Panc1 (cell line): ENCODE measurements around the gene NUS1. TPM values are rescaled to one million over a fixed set of nuclear protein-coding genes. Genes with fewer than 3 reads are reported as not detected.
"Not testable (repeated sequence)": the region's sequence is repeated elsewhere in the genome, so short reads cannot be mapped to it uniquely, and the experiment has no call there.

Experiments
- ATAC-seq: fragments of 200-7000 bp; cut with Tn5 transposase; 2 replicates; pipeline ENCODE4 v1.9.1; 2020; ENCODE audit warnings: mild to moderate bottlenecking, moderate library complexity
- BruUV-seq: library from RNA; stranded (reverse); fragments of 400-500 nt; replicated peaks from 2 replicates; lab custom pipeline; 2021; lab: Mats Ljungman, UMichigan
- CTCF ChIA-PET: fragments of 300-600 bp; sonication (Branson Sonifier 250); formaldehyde crosslinking; loops from one replicate; lab custom pipeline; 2022; ENCODE audit warnings: antibody characterized with exemption; lab: Charles Lee
- POLR2A ChIA-PET: fragments of 300-600 bp; sonication (Branson Sonifier 250); formaldehyde crosslinking; loops from one replicate; lab custom pipeline; 2022; ENCODE audit warnings: antibody characterized with exemption; lab: Charles Lee
- DNase-seq: peaks from one replicate; pipeline ENCODE4 v3.0.0-alpha.2; 2010; ENCODE audit warnings: low read depth, low spot score
- H3K27ac ChIP-seq: 2 replicates; pipeline ENCODE4 v1.5.1; 2011; ENCODE audit warnings: mild to moderate bottlenecking, low read length, inconsistent platforms
- H3K27me3 ChIP-seq: fragments of 200-500 bp; sonication (Bioruptor generic); 2 replicates; pipeline ENCODE4 v1.6.0; 2014; ENCODE audit warnings: low read length, inconsistent platforms; ENCODE audit not compliant: control insufficient read depth, insufficient read depth
- H3K36me3 ChIP-seq: fragments of 200-500 bp; sonication (Bioruptor generic); 2 replicates; pipeline ENCODE4 v1.5.1; 2014; ENCODE audit warnings: inconsistent platforms, mild to moderate bottlenecking, low read length, moderate library complexity; ENCODE audit not compliant: control insufficient read depth, insufficient read depth
- H3K4me1 ChIP-seq: 2 replicates; pipeline ENCODE4 v1.5.1; 2011; ENCODE audit warnings: inconsistent platforms, mild to moderate bottlenecking, low read length, moderate library complexity; ENCODE audit not compliant: control insufficient read depth, insufficient read depth
- H3K4me3 ChIP-seq, 2 experiments: 2 replicates each; pipeline ENCODE4 v1.5.1; 2011 to 2012; ENCODE audit warnings: low read depth in 2 of 2, low read length in 2 of 2, mild to moderate bottlenecking in 2 of 2, inconsistent platforms in 1 of 2, moderate library complexity in 1 of 2
- H3K9me3 ChIP-seq: fragments of 200-500 bp; sonication (Bioruptor generic); 2 replicates; pipeline ENCODE4 v1.5.1; 2014; ENCODE audit warnings: low read depth, mild to moderate bottlenecking, inconsistent platforms, low read length, moderate library complexity; ENCODE audit not compliant: control insufficient read depth, insufficient read depth
- POLR2AphosphoS5 ChIP-seq: IDR thresholded peaks from 2 replicates; pipeline ENCODE4 v1.6.1; 2012; ENCODE audit warnings: mild to moderate bottlenecking, low read depth, low read length, moderate library complexity
- SIN3A ChIP-seq: IDR thresholded peaks from 2 replicates; pipeline ENCODE4 v1.6.1; 2012; ENCODE audit warnings: low read depth, mild to moderate bottlenecking, low read length, moderate library complexity, borderline replicate concordance; ENCODE audit not compliant: insufficient read depth
- TCF7L2 ChIP-seq: IDR thresholded peaks from 2 replicates; pipeline ENCODE4 v1.6.1; 2011; ENCODE audit warnings: mild to moderate bottlenecking, low read depth, low read length, inconsistent platforms
- in situ Hi-C: cut with HindIII; loops from 2 replicates; pipeline ENCODE4 v1.10.0; 2016; ENCODE audit warnings: low sequenced_read_pairs, low pct_unique_long_range_greater_than_20kb
- intact Hi-C: fragments of 100-400 bp; cut with micrococcal nuclease; formaldehyde crosslinking; loops from one replicate; pipeline ENCODE4 v1.10.0; 2022; ENCODE audit not compliant: unreplicated experiment
- total RNA-seq: library from RNA; stranded (reverse); gene quantifications from one replicate; pipeline ENCODE4 v1.2.1, GENCODE V29; 2021; ENCODE audit not compliant: unreplicated experiment
- TF ChIP-seq, protein P1 (sequence below), 2 experiments: IDR thresholded peaks; 2 replicates each; pipeline ENCODE4 v1.6.1; 2011 to 2012; ENCODE audit warnings: low read depth in 2 of 2, control low read depth in 1 of 2, low read length in 1 of 2, mild to moderate bottlenecking in 1 of 2, moderate library complexity in 1 of 2; ENCODE audit not compliant: insufficient read depth in 1 of 2
- TF ChIP-seq, protein P2 (sequence below): fragments of 450-650 bp; IDR thresholded peaks from 2 replicates; pipeline ENCODE4 v1.5.1; 2017; ENCODE audit warnings: mild to moderate bottlenecking

NUS1 gene
- total RNA-seq, 1 experiment from 2014 or later = 57.3 TPM

DNA sequence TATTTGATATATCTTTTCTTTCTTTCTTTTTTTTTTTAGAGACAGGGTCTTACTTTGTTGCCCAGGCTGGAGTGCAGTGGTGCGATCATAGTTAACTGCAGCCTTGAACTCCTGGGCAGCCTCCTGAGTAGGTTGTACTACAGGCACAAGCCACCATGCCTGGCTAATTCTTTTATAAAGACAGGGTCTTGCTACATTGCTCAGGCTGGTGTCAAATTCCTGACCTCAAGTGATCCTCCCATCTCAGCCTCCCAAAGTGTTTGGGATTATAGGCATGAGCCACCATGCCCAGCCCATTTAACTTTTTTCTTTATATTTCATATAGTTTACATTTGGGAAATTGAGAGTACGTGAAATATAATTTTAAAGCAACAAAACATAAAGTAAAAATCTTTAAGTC lies 10.1 kb downstream of the NUS1 start:
- H3K27me3 ChIP-seq = no peaks in the 10 kb centered on the region
- ATAC-seq (no peak), DNase-seq (no peak)
- ChIA-PET CTCF (no interaction called here), POLR2A (no interaction called here)
- no peak overlapping the region for H3K4me3 ChIP-seq
- no peaks in the 10 kb centered on the region for H3K36me3 ChIP-seq
- in situ Hi-C loops (no loop called here), intact Hi-C loops (no loop called here)
- H3K9me3 ChIP-seq = no peaks in the 10 kb centered on the region
- H3K4me1 ChIP-seq = peaks cover 3% of the 10 kb centered on the region; the same call in 1 of the 2 replicates
- TF ChIP-seq SIN3A (no peak), POLR2AphosphoS5 (no peak), TCF7L2 (no peak)
- TF ChIP-seq, protein P1, sequence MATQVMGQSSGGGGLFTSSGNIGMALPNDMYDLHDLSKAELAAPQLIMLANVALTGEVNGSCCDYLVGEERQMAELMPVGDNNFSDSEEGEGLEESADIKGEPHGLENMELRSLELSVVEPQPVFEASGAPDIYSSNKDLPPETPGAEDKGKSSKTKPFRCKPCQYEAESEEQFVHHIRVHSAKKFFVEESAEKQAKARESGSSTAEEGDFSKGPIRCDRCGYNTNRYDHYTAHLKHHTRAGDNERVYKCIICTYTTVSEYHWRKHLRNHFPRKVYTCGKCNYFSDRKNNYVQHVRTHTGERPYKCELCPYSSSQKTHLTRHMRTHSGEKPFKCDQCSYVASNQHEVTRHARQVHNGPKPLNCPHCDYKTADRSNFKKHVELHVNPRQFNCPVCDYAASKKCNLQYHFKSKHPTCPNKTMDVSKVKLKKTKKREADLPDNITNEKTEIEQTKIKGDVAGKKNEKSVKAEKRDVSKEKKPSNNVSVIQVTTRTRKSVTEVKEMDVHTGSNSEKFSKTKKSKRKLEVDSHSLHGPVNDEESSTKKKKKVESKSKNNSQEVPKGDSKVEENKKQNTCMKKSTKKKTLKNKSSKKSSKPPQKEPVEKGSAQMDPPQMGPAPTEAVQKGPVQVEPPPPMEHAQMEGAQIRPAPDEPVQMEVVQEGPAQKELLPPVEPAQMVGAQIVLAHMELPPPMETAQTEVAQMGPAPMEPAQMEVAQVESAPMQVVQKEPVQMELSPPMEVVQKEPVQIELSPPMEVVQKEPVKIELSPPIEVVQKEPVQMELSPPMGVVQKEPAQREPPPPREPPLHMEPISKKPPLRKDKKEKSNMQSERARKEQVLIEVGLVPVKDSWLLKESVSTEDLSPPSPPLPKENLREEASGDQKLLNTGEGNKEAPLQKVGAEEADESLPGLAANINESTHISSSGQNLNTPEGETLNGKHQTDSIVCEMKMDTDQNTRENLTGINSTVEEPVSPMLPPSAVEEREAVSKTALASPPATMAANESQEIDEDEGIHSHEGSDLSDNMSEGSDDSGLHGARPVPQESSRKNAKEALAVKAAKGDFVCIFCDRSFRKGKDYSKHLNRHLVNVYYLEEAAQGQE (IDR thresholded peaks at IDR 0.05; ENCODE audit: insufficient read depth in 1 of 2, low read depth in 2 of 2, low read length in 1 of 2) = no peak
- TF ChIP-seq, protein P2, sequence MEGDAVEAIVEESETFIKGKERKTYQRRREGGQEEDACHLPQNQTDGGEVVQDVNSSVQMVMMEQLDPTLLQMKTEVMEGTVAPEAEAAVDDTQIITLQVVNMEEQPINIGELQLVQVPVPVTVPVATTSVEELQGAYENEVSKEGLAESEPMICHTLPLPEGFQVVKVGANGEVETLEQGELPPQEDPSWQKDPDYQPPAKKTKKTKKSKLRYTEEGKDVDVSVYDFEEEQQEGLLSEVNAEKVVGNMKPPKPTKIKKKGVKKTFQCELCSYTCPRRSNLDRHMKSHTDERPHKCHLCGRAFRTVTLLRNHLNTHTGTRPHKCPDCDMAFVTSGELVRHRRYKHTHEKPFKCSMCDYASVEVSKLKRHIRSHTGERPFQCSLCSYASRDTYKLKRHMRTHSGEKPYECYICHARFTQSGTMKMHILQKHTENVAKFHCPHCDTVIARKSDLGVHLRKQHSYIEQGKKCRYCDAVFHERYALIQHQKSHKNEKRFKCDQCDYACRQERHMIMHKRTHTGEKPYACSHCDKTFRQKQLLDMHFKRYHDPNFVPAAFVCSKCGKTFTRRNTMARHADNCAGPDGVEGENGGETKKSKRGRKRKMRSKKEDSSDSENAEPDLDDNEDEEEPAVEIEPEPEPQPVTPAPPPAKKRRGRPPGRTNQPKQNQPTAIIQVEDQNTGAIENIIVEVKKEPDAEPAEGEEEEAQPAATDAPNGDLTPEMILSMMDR = no peak
- H3K27ac ChIP-seq = no peak overlapping the region
- no TSS peak for BruUV-seq

DNA sequence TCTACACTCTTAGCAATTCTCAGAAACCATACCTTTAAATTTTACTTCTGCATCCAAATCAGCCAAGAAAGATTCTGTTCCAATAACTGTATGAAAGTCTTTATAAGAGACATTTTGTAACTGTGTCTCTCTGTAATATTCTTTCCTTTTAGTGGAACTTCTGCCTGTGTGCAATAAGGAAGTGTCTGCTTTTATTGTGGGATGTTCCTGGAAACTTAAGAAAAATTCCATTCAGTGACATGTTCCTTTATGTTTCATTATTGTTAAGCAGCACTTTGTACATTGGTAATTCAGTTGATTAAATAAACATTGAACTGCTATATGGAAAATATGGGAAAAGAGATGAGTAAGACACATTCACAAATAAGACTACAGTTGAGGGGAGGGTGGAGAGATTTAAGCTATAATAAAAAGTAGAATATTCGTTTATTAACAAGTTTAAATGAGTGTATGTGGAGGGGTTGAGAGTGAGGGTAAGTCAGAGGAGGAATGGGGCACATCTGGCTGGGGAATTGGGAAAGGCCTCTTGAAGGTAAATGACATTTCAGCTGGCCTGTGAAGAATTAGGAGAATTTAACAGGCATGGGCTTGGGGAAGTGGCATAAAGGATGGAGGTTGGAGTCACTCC lies 11.9 kb downstream of the NUS1 start:
- in situ Hi-C loops = no loop called here
- Histone ChIP-seq H3K27me3 (no peaks in the 10 kb centered on the region), H3K4me1 (peaks cover 3% of the 10 kb centered on the region; the same call in 1 of the 2 replicates), H3K9me3 (no peaks in the 10 kb centered on the region), H3K4me3 (no peak overlapping the region), H3K36me3 (no peaks in the 10 kb centered on the region), H3K27ac (no peak overlapping the region)
- intact Hi-C loops = no loop called here
- TF ChIP-seq POLR2AphosphoS5 = no peak
- TF ChIP-seq TCF7L2 = no peak
- TF ChIP-seq, protein P2 = no peak
- TF ChIP-seq, protein P1 (IDR thresholded peaks at IDR 0.05; ENCODE audit: insufficient read depth in 1 of 2, low read depth in 2 of 2, low read length in 1 of 2) = no peak
- TF ChIP-seq SIN3A = no peak
- ATAC-seq (no peak), DNase-seq (no peak)
- ChIA-PET CTCF (no interaction called here), POLR2A (no interaction called here)
- TSS peak; percentile 2 for BruUV-seq

DNA sequence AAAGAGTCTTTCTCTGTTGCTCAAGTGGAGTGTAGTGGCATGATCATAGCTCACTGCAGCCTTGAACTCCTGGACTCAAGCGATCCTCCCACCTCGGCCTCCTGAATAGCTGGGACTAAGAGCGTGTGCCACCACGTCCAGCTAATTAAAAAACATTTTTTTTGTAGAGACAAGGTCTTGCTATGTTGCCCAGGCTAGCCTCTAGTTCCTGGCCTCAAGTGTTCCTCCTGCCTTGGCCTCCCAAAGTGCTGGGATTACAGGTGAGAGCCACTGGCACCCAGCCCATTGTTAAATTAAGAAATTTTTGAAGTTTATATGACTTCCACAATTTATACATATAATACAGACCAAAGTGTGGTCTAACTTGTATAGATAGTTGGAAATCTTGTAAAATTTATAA lies 14.3 kb downstream of the NUS1 start:
- CTCF ChIA-PET = not testable (repeated sequence)

More for the DNA sequence above, 14.3 kb downstream of the NUS1 start:
- POLR2A ChIA-PET = interaction anchor here (0.6 kb wide), 1 partner anchor 814 kb away, joined by 3 read pairs; no protein-coding TSS in a partner anchor
- H3K27ac ChIP-seq, H3K9me3 ChIP-seq, H3K4me1 ChIP-seq, in situ Hi-C loops, H3K27me3 ChIP-seq, intact Hi-C loops, DNase-seq, H3K4me3 ChIP-seq, ATAC-seq, BruUV-seq: not testable (repeated sequence)
- H3K36me3 ChIP-seq = peaks cover 14% of the 10 kb centered on the region; the same call in 1 of the 2 replicates
